Measurements from ENCODE around the gene JMY.
A peak's percentile ranks its signal among the peaks of the same experiment; 100 is the strongest.

Gene JMY, protein sequence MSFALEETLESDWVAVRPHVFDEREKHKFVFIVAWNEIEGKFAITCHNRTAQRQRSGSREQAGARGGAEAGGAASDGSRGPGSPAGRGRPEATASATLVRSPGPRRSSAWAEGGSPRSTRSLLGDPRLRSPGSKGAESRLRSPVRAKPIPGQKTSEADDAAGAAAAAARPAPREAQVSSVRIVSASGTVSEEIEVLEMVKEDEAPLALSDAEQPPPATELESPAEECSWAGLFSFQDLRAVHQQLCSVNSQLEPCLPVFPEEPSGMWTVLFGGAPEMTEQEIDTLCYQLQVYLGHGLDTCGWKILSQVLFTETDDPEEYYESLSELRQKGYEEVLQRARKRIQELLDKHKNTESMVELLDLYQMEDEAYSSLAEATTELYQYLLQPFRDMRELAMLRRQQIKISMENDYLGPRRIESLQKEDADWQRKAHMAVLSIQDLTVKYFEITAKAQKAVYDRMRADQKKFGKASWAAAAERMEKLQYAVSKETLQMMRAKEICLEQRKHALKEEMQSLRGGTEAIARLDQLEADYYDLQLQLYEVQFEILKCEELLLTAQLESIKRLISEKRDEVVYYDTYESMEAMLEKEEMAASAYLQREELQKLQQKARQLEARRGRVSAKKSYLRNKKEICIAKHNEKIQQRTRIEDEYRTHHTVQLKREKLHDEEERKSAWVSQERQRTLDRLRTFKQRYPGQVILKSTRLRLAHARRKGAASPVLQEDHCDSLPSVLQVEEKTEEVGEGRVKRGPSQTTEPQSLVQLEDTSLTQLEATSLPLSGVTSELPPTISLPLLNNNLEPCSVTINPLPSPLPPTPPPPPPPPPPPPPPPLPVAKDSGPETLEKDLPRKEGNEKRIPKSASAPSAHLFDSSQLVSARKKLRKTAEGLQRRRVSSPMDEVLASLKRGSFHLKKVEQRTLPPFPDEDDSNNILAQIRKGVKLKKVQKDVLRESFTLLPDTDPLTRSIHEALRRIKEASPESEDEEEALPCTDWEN

DNA sequence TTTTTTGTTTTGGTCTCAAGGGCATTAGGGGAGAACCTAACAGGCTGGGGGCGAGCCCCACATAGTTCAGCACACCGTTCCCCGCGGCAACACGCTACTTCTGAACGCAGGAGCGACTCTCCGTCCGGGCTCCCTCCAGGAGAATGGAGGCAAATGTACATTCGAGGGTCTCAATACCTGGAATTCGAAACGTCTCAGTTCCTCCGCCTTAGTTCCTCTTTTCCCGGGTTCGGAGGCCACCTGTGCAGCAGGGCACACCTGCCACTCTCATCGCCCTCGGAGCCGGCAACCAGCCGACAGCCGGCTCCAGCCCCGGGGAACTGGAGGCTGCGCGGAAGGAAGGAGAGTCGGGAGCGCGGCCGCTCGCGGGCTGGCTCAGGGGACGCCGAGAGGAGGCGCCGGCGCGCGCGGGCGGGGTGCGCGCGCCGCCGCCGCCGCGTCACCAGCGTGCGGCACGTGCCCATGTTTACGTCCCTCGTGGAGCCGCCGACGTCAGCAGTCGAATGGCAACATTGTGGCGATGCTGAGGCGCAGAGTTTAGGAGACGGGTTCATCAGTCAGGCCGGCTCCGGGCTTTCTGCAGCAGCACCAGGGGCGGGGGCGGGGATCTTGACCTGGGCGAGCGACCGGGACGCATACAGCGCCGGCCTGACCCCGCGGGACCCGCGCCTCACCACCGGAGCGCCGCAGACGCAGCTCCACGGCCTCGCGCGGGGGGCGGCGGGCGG is at the start of gene JMY:
TSS of gene JMY (plus strand) at position 498 of the 728 bp plus-strand sequence. CDS start 520 bp downstream, outside the sequence.
- DNase-seq, result peak; percentile 75
- in situ Hi-C loops (cut with HindIII; ENCODE audit: low pct_ligation_motif_present, low pct_unique_long_range_greater_than_20kb, low sequenced_read_pairs), result no loop called here

DNA sequence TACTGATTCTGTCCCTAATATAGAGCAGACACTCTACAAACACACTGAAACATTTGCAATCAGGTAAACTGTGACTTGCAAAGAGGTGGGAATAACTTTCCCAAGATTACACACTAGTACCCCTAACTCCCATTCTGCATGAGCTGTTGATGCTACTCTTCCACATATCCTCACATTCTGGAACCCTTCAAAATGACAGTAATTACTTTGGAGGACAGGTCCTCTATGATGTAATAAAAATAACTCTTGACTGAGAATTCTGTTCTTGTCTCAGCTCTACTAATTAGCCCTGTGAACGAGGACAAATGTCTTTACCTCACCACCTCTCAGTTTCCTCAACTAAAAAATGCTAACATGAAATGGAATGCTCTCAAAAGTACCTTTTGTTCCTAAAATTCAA is 49.5 kb upstream of the JMY start:
- no peak for DNase-seq

DNA sequence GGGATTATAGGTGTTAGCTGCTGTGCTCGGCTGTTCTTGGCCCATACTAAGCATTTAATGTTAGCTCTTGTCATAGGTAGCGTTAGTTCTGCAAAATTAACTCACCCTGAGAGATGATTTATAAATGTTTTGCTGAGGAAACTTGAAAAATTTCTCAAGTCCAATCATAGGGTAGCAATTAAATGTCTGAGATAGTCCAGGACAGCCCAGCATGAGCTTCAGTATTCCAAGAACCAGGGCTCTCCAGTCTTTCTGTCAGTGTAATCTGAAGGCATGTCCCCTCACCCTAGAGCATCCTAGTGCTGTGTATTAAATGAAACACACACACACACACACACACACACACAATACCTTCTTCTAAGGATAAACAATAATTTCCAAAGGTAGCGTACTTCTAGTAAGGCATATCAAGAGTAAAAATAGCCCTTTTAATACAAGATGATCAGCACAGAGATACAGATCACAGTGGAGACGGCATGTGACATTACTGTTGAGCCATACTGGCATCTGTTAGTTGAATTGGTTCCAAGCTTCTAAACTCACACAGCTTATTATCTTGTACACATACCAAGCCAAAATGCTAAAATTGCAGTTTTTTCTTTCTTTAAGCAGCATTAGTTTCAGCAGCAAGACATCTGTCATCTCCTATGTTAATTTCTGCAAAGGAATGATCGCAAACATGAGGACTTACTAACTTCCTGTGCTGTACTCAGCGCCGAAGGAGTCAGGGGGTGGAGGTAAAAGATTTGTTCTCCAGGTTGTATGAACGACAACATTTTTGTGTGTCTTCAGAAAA is 46.3 kb upstream of the JMY start:
- no peak for DNase-seq
- in situ Hi-C loops (cut with HindIII; ENCODE audit: low pct_ligation_motif_present, low pct_unique_long_range_greater_than_20kb, low sequenced_read_pairs), result no loop called here

More for the DNA sequence above, 49.5 kb upstream of the JMY start:
- in situ Hi-C loops (cut with HindIII; ENCODE audit: low pct_ligation_motif_present, low pct_unique_long_range_greater_than_20kb, low sequenced_read_pairs), result no loop called here

DNA sequence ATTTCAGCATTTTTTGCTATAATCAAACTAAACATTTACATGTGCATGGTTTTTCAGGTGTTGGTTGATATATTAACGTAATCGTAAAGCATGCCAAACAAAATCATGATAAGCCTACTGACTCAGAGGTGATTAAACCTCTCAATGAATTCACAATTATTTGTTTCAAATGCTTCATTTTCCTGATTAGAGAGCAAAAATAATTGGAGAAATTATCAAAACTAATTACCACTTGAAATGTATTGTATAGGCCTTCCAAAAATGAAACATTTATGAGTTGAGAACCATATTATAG is 45.7 kb upstream of the JMY start:
- in situ Hi-C loops (cut with HindIII; ENCODE audit: low pct_ligation_motif_present, low pct_unique_long_range_greater_than_20kb, low sequenced_read_pairs), result no loop called here
- no peak for DNase-seq

DNA sequence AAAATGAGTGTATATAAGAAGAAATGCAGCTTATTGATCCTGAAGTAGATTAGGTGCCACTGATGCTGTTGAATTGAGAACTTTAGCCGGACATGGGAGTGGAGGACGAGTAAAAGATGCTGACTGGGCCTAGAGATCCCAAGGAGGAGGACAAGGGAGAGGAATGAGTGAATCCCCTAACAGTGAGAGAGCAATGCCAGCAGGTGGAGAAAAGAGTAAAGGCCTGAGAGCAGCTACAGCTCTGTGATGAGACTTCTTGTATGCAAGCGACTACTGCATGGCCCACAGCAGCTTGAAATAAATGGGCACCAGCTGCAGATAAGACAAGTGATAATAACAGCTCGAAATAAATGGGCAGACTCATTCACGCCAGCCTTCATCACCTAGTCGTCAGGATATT is 44.5 kb upstream of the JMY start:
- in situ Hi-C loops (cut with HindIII; ENCODE audit: low pct_ligation_motif_present, low pct_unique_long_range_greater_than_20kb, low sequenced_read_pairs), result no loop called here
- no peak for DNase-seq

DNA sequence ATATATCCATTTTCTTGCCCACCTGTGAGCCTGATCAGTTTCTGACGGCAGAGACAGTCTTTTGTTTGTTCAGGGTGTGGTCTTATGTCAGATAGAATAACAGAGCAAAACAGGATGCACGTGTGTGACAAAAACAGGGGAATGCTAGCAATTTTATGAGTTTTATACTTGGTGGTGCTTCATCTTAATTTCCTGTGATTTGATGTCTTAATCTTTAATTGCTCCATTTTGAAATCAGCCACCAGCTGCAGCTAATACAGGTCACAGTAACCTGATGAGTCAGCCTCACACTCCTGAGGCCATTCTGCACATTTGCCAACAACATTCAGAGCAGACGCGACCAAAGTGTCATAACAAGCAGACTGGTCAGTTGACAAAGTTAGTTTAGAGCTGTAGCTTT is 42.3 kb upstream of the JMY start:
- in situ Hi-C loops (cut with HindIII; ENCODE audit: low pct_ligation_motif_present, low pct_unique_long_range_greater_than_20kb, low sequenced_read_pairs), result no loop called here
- no peak for DNase-seq

DNA sequence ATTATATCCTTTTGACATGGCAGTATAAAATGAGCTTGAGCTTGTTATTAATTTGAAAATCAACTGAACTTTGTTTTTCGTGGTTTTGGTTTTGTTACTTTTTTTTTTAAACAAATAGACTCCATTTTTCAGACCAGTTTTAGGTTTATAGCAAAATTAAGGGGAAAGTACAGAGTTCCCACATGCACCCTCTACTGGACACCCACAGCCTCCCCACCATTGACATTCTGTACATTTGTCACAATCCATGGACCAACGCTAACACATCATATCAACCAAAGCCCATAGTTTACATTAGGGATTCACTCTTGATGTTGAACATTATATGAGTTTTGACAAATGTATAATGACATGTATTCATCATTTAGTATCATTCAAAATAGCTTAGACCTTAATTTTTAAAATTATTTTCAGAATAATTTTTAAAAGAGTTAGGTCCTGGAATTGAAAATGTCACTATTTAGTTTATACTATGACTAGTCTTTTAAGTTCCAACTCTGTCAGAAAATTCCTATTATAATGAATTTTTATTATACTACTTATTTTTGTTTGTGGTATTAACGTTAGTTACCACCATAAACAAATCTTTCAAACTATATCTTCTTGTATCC is 35.3 kb upstream of the JMY start:
- peak; percentile 18 for DNase-seq
- in situ Hi-C loops (cut with HindIII; ENCODE audit: low pct_ligation_motif_present, low pct_unique_long_range_greater_than_20kb, low sequenced_read_pairs), result no loop called here

DNA sequence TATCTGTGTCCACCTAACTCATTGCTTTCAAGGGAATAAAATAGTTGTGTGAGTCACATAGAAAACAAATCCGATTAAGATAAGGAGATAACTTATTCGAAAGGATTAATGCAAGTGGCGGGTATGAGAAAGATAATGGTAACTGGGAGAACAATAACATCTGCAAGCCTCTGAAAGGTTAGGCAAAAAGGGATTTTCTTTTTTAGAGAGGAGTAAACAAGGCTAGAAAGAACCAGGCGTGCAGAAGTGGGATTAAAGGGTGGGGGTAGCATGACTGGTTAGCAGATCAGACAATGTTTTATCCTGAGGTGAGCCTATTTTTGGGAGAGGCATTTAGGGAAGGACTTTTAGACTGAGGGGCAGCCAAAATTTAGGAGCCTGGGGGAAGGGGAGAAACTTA is 34.7 kb upstream of the JMY start:
- DNase-seq, result no peak
- in situ Hi-C loops (cut with HindIII; ENCODE audit: low pct_ligation_motif_present, low pct_unique_long_range_greater_than_20kb, low sequenced_read_pairs), result no loop called here

DNA sequence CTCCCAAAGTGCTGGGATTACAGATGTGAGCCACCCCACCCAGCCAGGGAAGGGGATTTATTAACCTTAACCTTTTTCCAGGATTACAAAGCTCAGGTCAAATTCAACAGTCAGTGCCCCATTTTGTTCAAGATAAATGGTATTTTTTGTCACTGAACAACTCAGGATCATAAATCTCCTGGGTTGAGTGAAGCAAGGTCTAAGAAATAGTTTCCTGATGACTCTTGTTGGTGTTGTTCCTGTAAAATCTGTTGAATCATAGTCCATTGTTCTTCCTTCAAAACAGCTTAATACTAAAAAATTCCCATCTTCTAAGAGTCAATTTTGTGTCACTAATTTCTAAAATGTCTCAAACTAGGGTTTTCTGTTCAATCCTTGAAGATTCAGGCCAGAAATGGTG is 33.9 kb upstream of the JMY start:
- in situ Hi-C loops (cut with HindIII; ENCODE audit: low pct_ligation_motif_present, low pct_unique_long_range_greater_than_20kb, low sequenced_read_pairs), result no loop called here
- DNase-seq, result no peak

DNA sequence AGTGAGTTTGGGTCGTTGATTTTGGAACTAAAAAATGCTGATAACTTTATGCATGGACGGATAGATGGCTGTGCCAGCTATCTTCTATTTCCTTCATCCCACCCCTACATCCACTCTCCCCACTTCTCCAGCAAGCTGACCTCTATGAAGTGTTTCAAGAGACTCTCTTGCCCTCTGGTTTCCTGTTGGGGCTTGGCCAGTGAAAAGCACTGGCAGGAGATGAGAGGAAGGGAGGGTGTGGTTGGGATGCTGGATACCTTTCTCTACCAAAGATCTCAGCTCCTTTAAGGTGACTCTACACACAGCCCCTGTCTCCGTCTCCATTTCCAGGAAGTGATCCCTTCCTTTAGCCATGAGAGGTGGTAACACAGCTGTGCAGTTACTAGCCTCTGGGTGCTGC is 30.0 kb upstream of the JMY start:
- DNase-seq, result no peak
- in situ Hi-C loops (cut with HindIII; ENCODE audit: low pct_ligation_motif_present, low pct_unique_long_range_greater_than_20kb, low sequenced_read_pairs), result no loop called here

DNA sequence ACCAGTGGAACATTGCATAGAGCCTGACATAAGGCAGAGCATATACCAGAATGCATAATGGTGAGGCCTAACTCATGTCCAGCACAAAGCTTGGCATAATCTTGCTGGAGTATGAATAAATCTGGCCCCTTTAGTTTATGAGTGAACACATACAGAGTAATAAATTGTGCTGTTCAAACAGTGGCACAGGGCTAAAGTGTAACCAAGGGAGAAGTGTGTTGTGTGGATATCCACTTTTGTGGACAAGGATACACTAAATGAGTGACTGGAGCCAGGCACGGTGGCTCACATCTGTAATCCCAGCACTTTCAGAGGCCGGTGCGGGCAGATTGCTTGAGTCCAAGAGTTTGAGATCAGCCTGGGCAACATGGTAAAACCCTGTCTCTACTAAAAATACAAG is 29.4 kb upstream of the JMY start:
- in situ Hi-C loops (cut with HindIII; ENCODE audit: low pct_ligation_motif_present, low pct_unique_long_range_greater_than_20kb, low sequenced_read_pairs), result no loop called here
- DNase-seq, result no peak

DNA sequence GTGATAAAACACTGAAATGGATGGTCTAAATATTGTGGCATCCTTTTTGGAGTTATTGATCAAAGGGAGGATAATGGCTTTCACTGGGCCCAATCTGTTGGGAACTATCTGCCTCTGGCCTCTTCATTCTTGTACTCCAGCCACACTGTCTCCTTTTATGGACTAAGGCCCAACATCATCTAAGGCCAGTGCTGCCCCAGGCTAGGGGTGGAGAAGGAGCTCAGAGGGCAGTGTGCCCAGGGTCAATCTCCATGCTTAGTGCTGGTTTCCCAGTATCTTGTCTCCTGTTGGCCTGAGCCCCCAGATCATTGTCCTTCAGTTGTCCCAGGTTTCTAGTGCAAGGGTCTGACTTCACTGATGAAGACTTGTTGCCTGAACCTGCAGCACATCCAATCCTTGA is 26.4 kb upstream of the JMY start:
- DNase-seq, result no peak
- in situ Hi-C loops (cut with HindIII; ENCODE audit: low pct_ligation_motif_present, low pct_unique_long_range_greater_than_20kb, low sequenced_read_pairs), result no loop called here

DNA sequence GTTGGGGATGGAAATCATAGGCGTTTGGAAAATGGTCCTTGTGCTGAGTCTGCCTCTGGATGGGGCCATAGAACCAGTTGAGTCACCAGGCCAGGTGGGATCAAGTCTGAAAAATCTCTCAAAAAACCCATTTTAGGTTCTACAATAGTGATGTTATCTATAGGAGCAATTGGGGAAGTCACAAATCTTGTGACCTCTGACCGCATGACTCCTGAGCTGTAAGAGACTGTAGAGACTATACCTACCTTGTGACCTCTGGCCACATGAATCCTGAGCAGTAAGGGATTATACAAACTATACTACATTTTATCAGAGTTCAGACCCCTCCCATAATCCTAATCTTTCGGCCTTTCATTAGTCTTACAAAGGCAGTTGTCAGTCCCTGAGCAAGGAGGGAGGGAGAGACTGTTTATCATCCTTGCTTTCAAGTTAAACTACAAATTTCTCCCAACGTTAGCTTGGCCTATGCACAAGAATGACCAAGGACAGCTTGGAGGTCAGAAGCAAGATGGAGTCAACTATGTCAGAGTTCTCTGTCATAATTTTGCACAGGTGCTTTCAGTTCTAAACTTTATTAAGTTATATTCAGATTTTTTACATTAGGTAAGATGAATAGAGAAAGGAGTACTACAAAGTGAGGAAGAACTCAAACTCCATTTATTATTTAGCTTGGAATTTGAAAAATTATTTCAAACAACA is 11.5 kb upstream of the JMY start:
- DNase-seq, result no peak
- in situ Hi-C loops (cut with HindIII; ENCODE audit: low pct_ligation_motif_present, low pct_unique_long_range_greater_than_20kb, low sequenced_read_pairs), result no loop called here

DNA sequence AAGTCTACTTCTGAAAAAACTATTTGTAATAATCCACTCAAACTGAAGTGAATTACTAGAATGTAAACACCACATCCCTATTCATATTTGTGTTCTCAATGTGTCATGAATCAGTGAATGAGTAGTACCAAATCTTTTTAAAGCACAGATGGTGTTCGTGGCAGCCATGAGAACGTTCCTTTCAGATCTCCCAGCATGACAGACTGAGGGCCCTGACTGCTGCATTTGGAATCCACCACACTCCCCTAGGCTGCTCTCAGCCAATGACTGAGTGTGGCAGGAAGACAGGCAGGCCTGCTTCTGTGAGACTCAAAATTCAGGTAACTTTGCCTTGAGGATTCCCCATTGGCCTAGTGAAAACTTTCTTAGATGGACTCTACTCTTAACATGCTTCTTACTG is 10.9 kb upstream of the JMY start:
- no peak for DNase-seq
- in situ Hi-C loops (cut with HindIII; ENCODE audit: low pct_ligation_motif_present, low pct_unique_long_range_greater_than_20kb, low sequenced_read_pairs), result no loop called here

DNA sequence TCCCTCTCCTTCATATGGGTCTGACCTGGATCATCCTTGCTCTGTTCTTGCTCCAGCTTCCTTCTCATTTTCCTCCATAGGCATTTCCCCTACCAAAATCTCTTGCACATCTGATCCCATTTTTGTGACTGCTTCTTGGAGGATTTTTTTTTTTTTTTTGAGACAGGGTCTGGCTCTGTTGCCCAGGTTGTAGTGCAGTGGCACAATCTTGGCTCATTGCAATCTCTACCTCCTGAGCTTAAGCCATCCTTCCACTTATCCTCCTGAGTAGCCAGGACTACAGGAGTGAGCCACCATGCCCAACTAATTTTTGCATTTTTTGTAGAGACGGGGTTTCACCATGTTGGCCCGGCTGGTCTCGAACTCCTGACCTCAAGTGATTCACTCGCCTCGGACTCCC is 10.5 kb upstream of the JMY start:
- DNase-seq, result no peak
- in situ Hi-C loops (cut with HindIII; ENCODE audit: low pct_ligation_motif_present, low pct_unique_long_range_greater_than_20kb, low sequenced_read_pairs), result no loop called here

DNA sequence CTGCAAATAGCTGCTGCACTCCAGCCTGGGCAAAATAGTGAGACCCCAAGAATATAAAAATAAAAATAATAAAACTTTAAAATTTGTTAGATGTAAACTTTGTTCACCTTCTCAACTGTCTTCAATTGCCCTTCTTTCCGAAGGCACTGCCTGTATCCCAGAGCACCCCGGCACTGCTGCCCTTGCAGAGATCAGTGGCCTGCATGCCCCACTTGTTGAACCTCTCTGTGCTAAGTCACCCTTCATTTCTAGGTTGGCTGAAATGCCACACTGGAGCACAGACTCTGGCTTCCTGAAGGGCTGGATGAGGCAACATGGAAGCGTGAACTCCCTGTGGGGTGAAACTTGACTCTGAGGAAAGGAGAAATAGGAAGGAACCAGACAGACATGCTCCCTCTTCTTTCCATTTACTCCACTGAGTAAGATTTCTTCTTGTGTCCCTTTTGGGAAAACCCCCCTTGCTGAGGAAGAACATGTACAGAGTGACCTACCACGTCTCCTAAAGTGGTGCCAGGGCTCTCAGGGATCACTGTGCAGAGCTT is 8.4 kb upstream of the JMY start:
- no peak for DNase-seq
- in situ Hi-C loops (cut with HindIII; ENCODE audit: low pct_ligation_motif_present, low pct_unique_long_range_greater_than_20kb, low sequenced_read_pairs), result no loop called here

Measured in ACHN (cell line).